HFF-Myc (cell line): ENCODE measurements around the gene DUSP6.

Experiments
- DNase-seq: peaks from one replicate; pipeline ENCODE4 v3.0.0-alpha.2; 2011; ENCODE audit warnings: low read depth; ENCODE audit errors: extremely low read depth
- H3K4me3 ChIP-seq: replicated peaks from 2 replicates; pipeline ENCODE4 v1.5.1; 2011; ENCODE audit warnings: low read depth, mild to moderate bottlenecking, control low read depth, low read length
- CTCF ChIP-seq: IDR thresholded peaks from 2 replicates; pipeline ENCODE4 v1.5.1; 2012; ENCODE audit warnings: mild to moderate bottlenecking, low read depth, low read length, control low read depth; ENCODE audit errors: missing control alignments

DUSP6 gene

GRCh38 chr12:89373763-89374572 is 21.7 kb upstream of the DUSP6 start:
- no peak overlapping the region for H3K4me3 ChIP-seq
- no peak for TF ChIP-seq CTCF
- no peak for DNase-seq

GRCh38 chr12:89372584-89373370 is 20.5 kb upstream of the DUSP6 start:
- TF ChIP-seq CTCF: no peak
- no peak for DNase-seq
- no peak overlapping the region for H3K4me3 ChIP-seq

- peak; percentile 83 for DNase-seq
- no peak for TF ChIP-seq CTCF
- no peak overlapping the region for H3K4me3 ChIP-seq
Measured at GRCh38 chr12:89370850-89371249, 18.5 kb upstream of the DUSP6 start.

GRCh38 chr12:89370421-89370831 is 18.1 kb upstream of the DUSP6 start:
- DNase-seq: no peak
- no peak overlapping the region for H3K4me3 ChIP-seq
- no peak for TF ChIP-seq CTCF

DNA sequence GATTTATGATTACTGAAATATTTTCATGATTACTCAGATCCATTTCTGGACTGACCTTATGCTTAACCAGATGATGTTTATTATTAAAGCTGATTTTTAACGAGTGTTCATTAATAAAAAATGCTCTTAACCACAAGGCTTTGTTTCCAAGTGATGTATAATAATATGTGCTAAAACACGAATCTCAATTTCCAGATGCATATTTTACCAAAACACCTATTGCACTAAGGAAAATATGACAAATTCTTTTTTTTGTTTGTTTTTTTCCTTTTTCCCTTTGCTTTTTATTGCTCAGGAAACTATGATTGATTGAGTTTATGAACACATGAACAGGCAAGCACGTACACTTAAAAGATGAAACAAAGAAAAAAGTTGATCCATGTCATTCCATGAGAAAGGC is 16.9 kb upstream of the DUSP6 start:
- no peak overlapping the region for H3K4me3 ChIP-seq
- DNase-seq: no peak
- no peak for TF ChIP-seq CTCF

GRCh38 chr12:89368391-89368790 is 16.1 kb upstream of the DUSP6 start:
- DNase-seq: no peak
- no peak overlapping the region for H3K4me3 ChIP-seq
- no peak for TF ChIP-seq CTCF
